Measurements from ENCODE around the gene KLRF2.

The KLRF2 gene

DNA sequence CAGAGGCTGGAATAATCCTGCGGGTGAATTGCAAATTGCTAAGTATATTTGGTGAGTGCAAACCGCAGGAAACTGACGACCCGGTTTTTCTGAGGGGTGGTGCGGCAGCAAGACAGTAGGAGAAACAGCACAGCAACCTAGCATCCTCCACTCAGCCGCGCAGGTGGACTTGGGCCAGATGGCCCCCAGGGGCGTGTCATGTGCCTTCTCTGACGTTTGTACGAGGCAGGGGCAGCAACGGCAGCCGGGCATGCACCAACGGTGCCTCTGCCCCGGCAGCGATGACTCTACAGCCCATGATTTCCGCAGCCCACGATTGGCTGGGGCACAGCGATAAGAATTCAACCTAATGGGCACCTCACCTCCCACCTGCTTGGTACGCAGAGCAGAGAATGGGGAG, 62.0 kb downstream of the KLRF2 start:
- peak; percentile 6 for DNase-seq

DNA sequence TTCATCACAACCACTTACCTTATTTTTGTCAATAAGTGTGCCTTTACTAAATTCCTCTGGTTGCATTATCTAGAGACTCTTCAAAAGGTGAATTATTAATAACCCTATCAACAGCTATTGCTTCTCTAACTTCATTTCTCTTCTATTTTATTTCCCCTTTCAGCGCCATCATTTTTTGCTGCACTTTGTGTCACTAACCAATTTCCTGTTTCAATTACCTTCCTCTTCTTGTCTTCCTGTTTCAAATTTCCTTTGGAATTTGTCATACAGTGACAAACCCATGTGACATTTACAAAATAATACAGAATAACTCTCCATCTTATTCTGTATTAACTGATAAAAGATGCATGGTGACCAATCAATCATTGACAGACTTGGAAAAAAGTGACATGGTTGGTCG, 63.1 kb downstream of the KLRF2 start:
- DNase-seq, result no peak

All from activated naive CD4-positive, alpha-beta T cell treated with Interleukin-2 at 50 U/mL for 16 hours (primary cell).